Measurements from ENCODE around the gene SINHCAF. TPM values are rescaled to one million over a fixed set of nuclear protein-coding genes. Genes with fewer than 3 reads are reported as not detected.
A peak's percentile ranks its signal among the peaks of the same experiment; 100 is the strongest.

Gene SINHCAF
- total RNA-seq, 1 donor from 2014 or later = 115 TPM

GRCh38 chr12:31280183-31280582 lies 45.8 kb downstream of the SINHCAF start:
- H3K27ac Mint-ChIP-seq (ENCODE audit: unreplicated experiment) = no peak overlapping the region
- DNase-seq (ENCODE audit: low read depth) (peak; percentile 22), FAIRE-seq (no peak)
- no peaks in the 10 kb centered on the region for H3K9me3 Mint-ChIP-seq (ENCODE audit: unreplicated experiment)
- Histone ChIP-seq H3K4me1 (ENCODE audit: insufficient read depth, low read length) (no peaks in the 10 kb centered on the region), H3K27ac (ENCODE audit: low read depth, low read length) (no peak overlapping the region), H2AFZ (ENCODE audit: low read depth, low read length) (no peak overlapping the region), H3K4me2 (ENCODE audit: low read length) (no peak overlapping the region), H3K4me3 (ENCODE audit: insufficient read depth, low read depth, low read length) (no peak overlapping the region), H3K27me3 (ENCODE audit: insufficient read depth, low read length) (no peaks in the 10 kb centered on the region), H3K36me3 (ENCODE audit: insufficient read depth, low read length) (peaks cover 20% of the 10 kb centered on the region), H3K9me3 (ENCODE audit: insufficient read depth, low read depth, low read length) (no peaks in the 10 kb centered on the region), H3K9ac (ENCODE audit: low read length) (no peak overlapping the region), H4K20me1 (ENCODE audit: insufficient read depth, low read length) (peaks cover 3% of the 10 kb centered on the region), H3K79me2 (ENCODE audit: insufficient read depth, low read length) (no peaks in the 10 kb centered on the region)
- no peaks in the 10 kb centered on the region for H3K27me3 Mint-ChIP-seq (ENCODE audit: low read depth, unreplicated experiment)
- no peak overlapping the region for H3K4me3 Mint-ChIP-seq (ENCODE audit: unreplicated experiment)
- H3K4me1 Mint-ChIP-seq (ENCODE audit: low read depth, unreplicated experiment) = peaks cover 3% of the 10 kb centered on the region
- no peak for TF ChIP-seq EZH2 (IDR thresholded peaks at IDR 0.05; ENCODE audit: insufficient read depth, low read length)
- no peak for TF ChIP-seq CTCF (IDR thresholded peaks at IDR 0.05; ENCODE audit: insufficient read depth, low read depth, low read length)
- H3K36me3 Mint-ChIP-seq (ENCODE audit: low read depth, unreplicated experiment) = peaks cover 4% of the 10 kb centered on the region

- no peak for FAIRE-seq
- Mint-ChIP-seq H3K27me3 (ENCODE audit: low read depth, unreplicated experiment) (no peaks in the 10 kb centered on the region), H3K4me3 (ENCODE audit: unreplicated experiment) (no peak overlapping the region), H3K27ac (ENCODE audit: unreplicated experiment) (no peak overlapping the region), H3K36me3 (ENCODE audit: low read depth, unreplicated experiment) (peaks cover 4% of the 10 kb centered on the region), H3K9me3 (ENCODE audit: unreplicated experiment) (no peaks in the 10 kb centered on the region), H3K4me1 (ENCODE audit: low read depth, unreplicated experiment) (peaks cover 3% of the 10 kb centered on the region)
- Histone ChIP-seq H3K36me3 (ENCODE audit: insufficient read depth, low read length) (peaks cover 16% of the 10 kb centered on the region), H3K4me1 (ENCODE audit: insufficient read depth, low read length) (no peaks in the 10 kb centered on the region), H4K20me1 (ENCODE audit: insufficient read depth, low read length) (peaks cover 3% of the 10 kb centered on the region), H2AFZ (ENCODE audit: low read depth, low read length) (no peak overlapping the region), H3K27me3 (ENCODE audit: insufficient read depth, low read length) (no peaks in the 10 kb centered on the region), H3K9ac (ENCODE audit: low read length) (no peak overlapping the region), H3K79me2 (ENCODE audit: insufficient read depth, low read length) (no peaks in the 10 kb centered on the region), H3K27ac (ENCODE audit: low read depth, low read length) (no peak overlapping the region), H3K4me2 (ENCODE audit: low read length) (no peak overlapping the region), H3K9me3 (ENCODE audit: insufficient read depth, low read depth, low read length) (no peaks in the 10 kb centered on the region), H3K4me3 (ENCODE audit: insufficient read depth, low read depth, low read length) (no peak overlapping the region)
- no peak for DNase-seq (ENCODE audit: low read depth)
- TF ChIP-seq CTCF (IDR thresholded peaks at IDR 0.05; ENCODE audit: insufficient read depth, low read depth, low read length) = no peak
- no peak for TF ChIP-seq EZH2 (IDR thresholded peaks at IDR 0.05; ENCODE audit: insufficient read depth, low read length)
These were observed 46.5 kb downstream of the SINHCAF start for GRCh38 chr12:31279390-31279924.

GRCh38 chr12:31278832-31279231 lies 47.1 kb downstream of the SINHCAF start:
- no peak for TF ChIP-seq CTCF (IDR thresholded peaks at IDR 0.05; ENCODE audit: insufficient read depth, low read depth, low read length)
- no peak for TF ChIP-seq EZH2 (IDR thresholded peaks at IDR 0.05; ENCODE audit: insufficient read depth, low read length)
- H3K27ac Mint-ChIP-seq (ENCODE audit: unreplicated experiment) = no peak overlapping the region
- H2AFZ ChIP-seq (ENCODE audit: low read depth, low read length) = no peak overlapping the region
- H3K4me1 ChIP-seq (ENCODE audit: insufficient read depth, low read length) = no peaks in the 10 kb centered on the region
- no peak overlapping the region for H3K27ac ChIP-seq (ENCODE audit: low read depth, low read length)
- H3K9me3 Mint-ChIP-seq (ENCODE audit: unreplicated experiment) = no peaks in the 10 kb centered on the region
- H3K9me3 ChIP-seq (ENCODE audit: insufficient read depth, low read depth, low read length) = no peaks in the 10 kb centered on the region
- no peak overlapping the region for H3K4me2 ChIP-seq (ENCODE audit: low read length)
- peaks cover 3% of the 10 kb centered on the region for H4K20me1 ChIP-seq (ENCODE audit: insufficient read depth, low read length)
- H3K36me3 Mint-ChIP-seq (ENCODE audit: low read depth, unreplicated experiment) = peaks cover 4% of the 10 kb centered on the region
- peaks cover 12% of the 10 kb centered on the region for H3K36me3 ChIP-seq (ENCODE audit: insufficient read depth, low read length)
- H3K4me3 ChIP-seq (ENCODE audit: insufficient read depth, low read depth, low read length) = no peak overlapping the region
- FAIRE-seq (no peak), DNase-seq (ENCODE audit: low read depth) (no peak)
- peaks cover 3% of the 10 kb centered on the region for H3K4me1 Mint-ChIP-seq (ENCODE audit: low read depth, unreplicated experiment)
- H3K27me3 ChIP-seq (ENCODE audit: insufficient read depth, low read length) = no peaks in the 10 kb centered on the region
- H3K9ac ChIP-seq (ENCODE audit: low read length) = no peak overlapping the region
- no peak overlapping the region for H3K4me3 Mint-ChIP-seq (ENCODE audit: unreplicated experiment)
- no peaks in the 10 kb centered on the region for H3K27me3 Mint-ChIP-seq (ENCODE audit: low read depth, unreplicated experiment)
- H3K79me2 ChIP-seq (ENCODE audit: insufficient read depth, low read length) = no peaks in the 10 kb centered on the region

All from astrocyte (in vitro differentiated cells and primary cell).